Neural cell (in vitro differentiated cells): Measurements from ENCODE around the gene UBE2E1. TPM values are rescaled to one million over a fixed set of nuclear protein-coding genes. Genes with fewer than 3 reads are reported as not detected.
"Not testable (repeated sequence)": the region's sequence is repeated elsewhere in the genome, so short reads cannot be mapped to it uniquely, and the experiment has no call there.

Source experiments
- H2AFZ ChIP-seq: fragments of 200-600, 300-800 bp; sonication (generic), shearing (Covaris generic); 2 replicates; pipeline ENCODE4 v1.6.0; 2014; ENCODE audit warnings: low read depth, mild to moderate bottlenecking, antibody characterized with exemption, low read length, moderate library complexity
- H3F3A ChIP-seq: fragments of 200-600 bp; shearing (Covaris generic); 2 replicates; pipeline ENCODE4 v1.6.1; 2016; ENCODE audit warnings: mild to moderate bottlenecking, moderate library complexity, mixed read lengths, antibody characterized with exemption, low read length; ENCODE audit not compliant: insufficient read depth, poor library complexity, severe bottlenecking
- H3K27ac ChIP-seq: fragments of 200-600, 300-800 bp; sonication (generic), shearing (Covaris generic); 2 replicates; pipeline ENCODE4 v1.5.1; 2014; ENCODE audit warnings: mild to moderate bottlenecking, low read length, moderate library complexity
- H3K27me3 ChIP-seq: fragments of 300-800, 200-600 bp; sonication (generic), shearing (Covaris generic); 2 replicates; pipeline ENCODE4 v1.6.0; 2014; ENCODE audit warnings: mild to moderate bottlenecking, low read depth, low read length, moderate library complexity; ENCODE audit not compliant: insufficient read depth
- H3K36me3 ChIP-seq: fragments of 300-800, 200-600 bp; sonication (generic), shearing (Covaris generic); 2 replicates; pipeline ENCODE4 v1.5.1; 2014; ENCODE audit warnings: mild to moderate bottlenecking, antibody characterized with exemption, low read length, moderate library complexity; ENCODE audit not compliant: insufficient read depth
- H3K4me2 ChIP-seq: fragments of 300-800, 200-600 bp; sonication (generic), shearing (Covaris generic); 2 replicates; pipeline ENCODE4 v1.6.0; 2014; ENCODE audit warnings: mild to moderate bottlenecking, low read length
- H3K4me3 ChIP-seq: fragments of 300-800, 200-600 bp; sonication (generic), shearing (Covaris generic); 2 replicates; pipeline ENCODE4 v1.5.1; 2014; ENCODE audit warnings: mild to moderate bottlenecking, low read length, moderate library complexity
- H3K79me2 ChIP-seq: fragments of 200-600 bp; shearing (Covaris generic); replicated peaks from 2 replicates; pipeline ENCODE4 v1.6.0; 2014; ENCODE audit warnings: mild to moderate bottlenecking, low read length, moderate library complexity; ENCODE audit not compliant: insufficient read depth
- H3K9ac ChIP-seq: fragments of 300-800, 200-600 bp; sonication (generic), shearing (Covaris generic); 2 replicates; pipeline ENCODE4 v1.6.1; 2016; ENCODE audit warnings: mild to moderate bottlenecking, low read length, mixed read lengths
- H3K9me2 ChIP-seq: fragments of 200-600 bp; shearing (Covaris generic); 2 replicates; pipeline ENCODE4 v1.6.1; 2016; ENCODE audit warnings: mild to moderate bottlenecking, low read length, mixed read lengths; ENCODE audit not compliant: insufficient read depth
- H3K9me3 ChIP-seq: fragments of 200-600, 300-800 bp; sonication (generic), shearing (Covaris generic); 2 replicates; pipeline ENCODE4 v1.6.1; 2016; ENCODE audit warnings: mild to moderate bottlenecking, mixed run types, low read length, moderate library complexity, mixed read lengths
- H4K20me1 ChIP-seq: fragments of 200-600 bp; shearing (Covaris generic); 2 replicates; pipeline ENCODE4 v1.6.1; 2016; ENCODE audit warnings: mild to moderate bottlenecking, mixed run types; ENCODE audit not compliant: insufficient read depth
- EP300 ChIP-seq: fragments of 450-650 bp; conservative IDR thresholded peaks from 2 replicates; pipeline ENCODE4 v1.6.1; 2014; ENCODE audit warnings: antibody characterized with exemption, mild to moderate bottlenecking, moderate library complexity; ENCODE audit not compliant: poor library complexity, severe bottlenecking
- EZH2 ChIP-seq: fragments of 200-600, 300-800 bp; shearing (Covaris generic), sonication (generic); IDR thresholded peaks from 2 replicates; pipeline ENCODE4 v1.6.1; 2014; ENCODE audit warnings: antibody characterized with exemption, low read length, borderline replicate concordance, mild to moderate bottlenecking; ENCODE audit not compliant: insufficient read depth, poor library complexity, severe bottlenecking
- MXI1 ChIP-seq: fragments of 450-650 bp; conservative IDR thresholded peaks from 2 replicates; pipeline ENCODE4 v1.6.1; 2014; ENCODE audit warnings: antibody characterized with exemption, mild to moderate bottlenecking; ENCODE audit not compliant: poor library complexity, severe bottlenecking
- POLR2AphosphoS5 ChIP-seq: IDR thresholded peaks from 2 replicates; pipeline ENCODE4 v1.6.1; 2012
- RAD21 ChIP-seq: fragments of 450-650 bp; conservative IDR thresholded peaks from 2 replicates; pipeline ENCODE4 v1.6.1; 2014; ENCODE audit warnings: antibody characterized with exemption, mild to moderate bottlenecking, moderate library complexity
- SMC3 ChIP-seq: fragments of 450-650 bp; conservative IDR thresholded peaks from 2 replicates; pipeline ENCODE4 v1.6.1; 2014; ENCODE audit warnings: antibody characterized with exemption, mild to moderate bottlenecking, moderate library complexity; ENCODE audit not compliant: poor library complexity
- TAF1 ChIP-seq: IDR thresholded peaks from 2 replicates; pipeline ENCODE4 v1.6.1; 2012; ENCODE audit warnings: low read depth
- polyA plus RNA-seq: library from polyadenylated mRNA; depleted of rRNA; stranded (reverse); fragments of >200 nt; gene quantifications from 2 replicates; pipeline ENCODE4 v1.2.3, GENCODE V29; 2014
- TF ChIP-seq, protein P1 (sequence below): IDR thresholded peaks from 2 replicates; pipeline ENCODE4 v1.6.1; 2012; ENCODE audit warnings: borderline replicate concordance
- TF ChIP-seq, protein P2 (sequence below): fragments of 450-650 bp; IDR thresholded peaks from 2 replicates; pipeline ENCODE4 v1.5.1; 2014; ENCODE audit warnings: antibody characterized with exemption, mild to moderate bottlenecking, moderate library complexity; ENCODE audit not compliant: poor library complexity, severe bottlenecking

Gene UBE2E1
- polyA plus RNA-seq, 1 donor from 2014 or later: 157 TPM

DNA sequence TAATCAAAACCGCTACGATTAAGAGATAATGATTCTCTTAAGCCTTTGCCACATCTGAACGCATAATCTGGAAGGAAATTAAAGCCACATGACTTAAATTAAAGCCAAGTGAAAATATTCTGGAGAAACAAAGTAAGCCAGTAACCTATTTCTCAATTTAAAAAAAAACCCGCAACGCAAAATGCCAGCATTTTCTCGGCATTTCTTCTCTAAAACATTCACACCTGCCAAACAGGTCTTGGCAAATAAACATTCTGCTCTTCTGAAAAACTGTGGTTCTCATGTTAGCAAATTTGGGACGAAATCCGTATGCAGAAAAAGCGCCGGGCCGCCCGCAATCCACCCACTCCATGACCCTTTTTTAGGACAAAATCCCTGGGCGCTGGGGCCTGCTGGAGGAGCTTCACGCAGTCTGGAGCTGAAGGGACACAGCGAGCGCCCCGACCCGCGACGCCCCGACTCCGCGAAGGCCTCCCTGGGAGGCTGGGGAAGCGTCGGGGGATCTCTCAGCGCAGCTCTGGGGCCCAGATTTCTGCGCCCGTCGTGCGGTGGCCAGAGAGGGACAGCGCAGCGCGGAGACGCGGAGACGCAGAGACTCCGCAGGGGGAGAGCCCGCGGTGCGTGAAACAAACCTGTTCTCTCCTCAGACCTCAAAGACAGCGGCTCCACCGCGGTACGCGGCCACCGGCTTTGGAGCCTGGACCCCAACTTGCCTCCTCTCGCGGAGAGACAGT lies 110.6 kb downstream of the UBE2E1 start:
- Histone ChIP-seq H3K79me2 (peaks cover 47% of the 10 kb centered on the region), H3F3A (peaks cover 5% of the 10 kb centered on the region), H3K9me3 (no peaks in the 10 kb centered on the region), H2AFZ (peak overlapping the region; percentile 84), H3K9ac (peak overlapping the region; percentile 97), H3K4me2 (peak overlapping the region; percentile 98), H3K36me3 (peaks cover 8% of the 10 kb centered on the region), H3K9me2 (no peaks in the 10 kb centered on the region), H3K27ac (peak overlapping the region; percentile 92), H3K4me3 (peak overlapping the region; percentile 89), H4K20me1 (no peaks in the 10 kb centered on the region), H3K27me3 (no peaks in the 10 kb centered on the region)
- TF ChIP-seq MXI1 (no peak), EP300 (no peak), SMC3 (peak; percentile 46)

DNA sequence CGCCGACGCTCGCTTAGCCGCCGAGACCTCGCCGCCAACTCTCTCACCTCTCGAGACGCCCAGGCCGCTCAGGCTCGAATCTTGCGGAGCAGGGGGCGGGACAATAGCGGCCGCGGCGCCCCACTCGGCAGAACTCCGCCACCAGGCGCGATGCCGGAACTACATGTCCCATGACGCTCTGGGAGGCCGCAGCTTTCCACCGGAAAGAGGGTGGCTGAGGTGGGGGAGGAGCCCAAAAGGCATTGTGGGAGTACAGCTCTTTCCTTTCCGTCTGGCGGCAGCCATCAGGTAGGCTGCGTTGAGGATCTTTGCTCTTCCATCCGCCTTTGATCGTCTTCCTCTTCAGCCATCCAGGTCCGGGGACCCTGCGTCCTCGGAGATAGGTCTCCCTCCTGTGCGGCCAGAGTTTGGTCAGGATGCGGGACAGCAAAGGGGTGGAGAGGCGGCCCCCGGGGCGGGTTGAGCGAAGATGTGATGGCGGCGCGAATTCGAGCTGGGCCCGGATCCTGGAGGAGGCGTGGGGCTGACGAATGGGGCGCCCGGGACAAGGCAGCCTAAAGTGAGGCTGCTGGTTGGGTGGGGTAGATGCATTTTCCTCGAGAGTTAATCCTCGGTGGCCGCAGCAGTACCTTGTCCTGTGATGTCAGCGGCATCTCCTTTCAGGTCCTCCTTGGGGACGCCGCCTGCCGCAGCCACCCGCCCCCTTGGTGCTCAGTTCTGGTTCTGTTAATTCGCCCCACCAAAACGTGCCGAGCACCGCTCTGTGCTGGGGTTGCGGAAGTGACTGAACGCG lies 111.3 kb downstream of the UBE2E1 start, which contains the start of the genes NKIRAS1 and RPL15:
NKIRAS1 (minus strand) TSS at position 105 of the 793 bp plus-strand sequence. CDS start 6,086 bp downstream, outside the sequence.
RPL15 (plus strand) TSS at position 247 of the 793 bp plus-strand sequence. CDS start 728 bp downstream, outside the sequence.
- peak within 1 kb of the TSS; percentile 98 for H3K4me2 ChIP-seq
- TF ChIP-seq, protein P1, sequence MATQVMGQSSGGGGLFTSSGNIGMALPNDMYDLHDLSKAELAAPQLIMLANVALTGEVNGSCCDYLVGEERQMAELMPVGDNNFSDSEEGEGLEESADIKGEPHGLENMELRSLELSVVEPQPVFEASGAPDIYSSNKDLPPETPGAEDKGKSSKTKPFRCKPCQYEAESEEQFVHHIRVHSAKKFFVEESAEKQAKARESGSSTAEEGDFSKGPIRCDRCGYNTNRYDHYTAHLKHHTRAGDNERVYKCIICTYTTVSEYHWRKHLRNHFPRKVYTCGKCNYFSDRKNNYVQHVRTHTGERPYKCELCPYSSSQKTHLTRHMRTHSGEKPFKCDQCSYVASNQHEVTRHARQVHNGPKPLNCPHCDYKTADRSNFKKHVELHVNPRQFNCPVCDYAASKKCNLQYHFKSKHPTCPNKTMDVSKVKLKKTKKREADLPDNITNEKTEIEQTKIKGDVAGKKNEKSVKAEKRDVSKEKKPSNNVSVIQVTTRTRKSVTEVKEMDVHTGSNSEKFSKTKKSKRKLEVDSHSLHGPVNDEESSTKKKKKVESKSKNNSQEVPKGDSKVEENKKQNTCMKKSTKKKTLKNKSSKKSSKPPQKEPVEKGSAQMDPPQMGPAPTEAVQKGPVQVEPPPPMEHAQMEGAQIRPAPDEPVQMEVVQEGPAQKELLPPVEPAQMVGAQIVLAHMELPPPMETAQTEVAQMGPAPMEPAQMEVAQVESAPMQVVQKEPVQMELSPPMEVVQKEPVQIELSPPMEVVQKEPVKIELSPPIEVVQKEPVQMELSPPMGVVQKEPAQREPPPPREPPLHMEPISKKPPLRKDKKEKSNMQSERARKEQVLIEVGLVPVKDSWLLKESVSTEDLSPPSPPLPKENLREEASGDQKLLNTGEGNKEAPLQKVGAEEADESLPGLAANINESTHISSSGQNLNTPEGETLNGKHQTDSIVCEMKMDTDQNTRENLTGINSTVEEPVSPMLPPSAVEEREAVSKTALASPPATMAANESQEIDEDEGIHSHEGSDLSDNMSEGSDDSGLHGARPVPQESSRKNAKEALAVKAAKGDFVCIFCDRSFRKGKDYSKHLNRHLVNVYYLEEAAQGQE: peak; percentile 99
- TF ChIP-seq TAF1 (peak; percentile 99), EP300 (peak; percentile 61), POLR2AphosphoS5 (peak; percentile 99), RAD21 (peak; percentile 53), EZH2 (no peak), SMC3 (peak; percentile 25), MXI1 (peak; percentile 81)
- TF ChIP-seq, protein P2, sequence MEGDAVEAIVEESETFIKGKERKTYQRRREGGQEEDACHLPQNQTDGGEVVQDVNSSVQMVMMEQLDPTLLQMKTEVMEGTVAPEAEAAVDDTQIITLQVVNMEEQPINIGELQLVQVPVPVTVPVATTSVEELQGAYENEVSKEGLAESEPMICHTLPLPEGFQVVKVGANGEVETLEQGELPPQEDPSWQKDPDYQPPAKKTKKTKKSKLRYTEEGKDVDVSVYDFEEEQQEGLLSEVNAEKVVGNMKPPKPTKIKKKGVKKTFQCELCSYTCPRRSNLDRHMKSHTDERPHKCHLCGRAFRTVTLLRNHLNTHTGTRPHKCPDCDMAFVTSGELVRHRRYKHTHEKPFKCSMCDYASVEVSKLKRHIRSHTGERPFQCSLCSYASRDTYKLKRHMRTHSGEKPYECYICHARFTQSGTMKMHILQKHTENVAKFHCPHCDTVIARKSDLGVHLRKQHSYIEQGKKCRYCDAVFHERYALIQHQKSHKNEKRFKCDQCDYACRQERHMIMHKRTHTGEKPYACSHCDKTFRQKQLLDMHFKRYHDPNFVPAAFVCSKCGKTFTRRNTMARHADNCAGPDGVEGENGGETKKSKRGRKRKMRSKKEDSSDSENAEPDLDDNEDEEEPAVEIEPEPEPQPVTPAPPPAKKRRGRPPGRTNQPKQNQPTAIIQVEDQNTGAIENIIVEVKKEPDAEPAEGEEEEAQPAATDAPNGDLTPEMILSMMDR: peak; percentile 64

DNA sequence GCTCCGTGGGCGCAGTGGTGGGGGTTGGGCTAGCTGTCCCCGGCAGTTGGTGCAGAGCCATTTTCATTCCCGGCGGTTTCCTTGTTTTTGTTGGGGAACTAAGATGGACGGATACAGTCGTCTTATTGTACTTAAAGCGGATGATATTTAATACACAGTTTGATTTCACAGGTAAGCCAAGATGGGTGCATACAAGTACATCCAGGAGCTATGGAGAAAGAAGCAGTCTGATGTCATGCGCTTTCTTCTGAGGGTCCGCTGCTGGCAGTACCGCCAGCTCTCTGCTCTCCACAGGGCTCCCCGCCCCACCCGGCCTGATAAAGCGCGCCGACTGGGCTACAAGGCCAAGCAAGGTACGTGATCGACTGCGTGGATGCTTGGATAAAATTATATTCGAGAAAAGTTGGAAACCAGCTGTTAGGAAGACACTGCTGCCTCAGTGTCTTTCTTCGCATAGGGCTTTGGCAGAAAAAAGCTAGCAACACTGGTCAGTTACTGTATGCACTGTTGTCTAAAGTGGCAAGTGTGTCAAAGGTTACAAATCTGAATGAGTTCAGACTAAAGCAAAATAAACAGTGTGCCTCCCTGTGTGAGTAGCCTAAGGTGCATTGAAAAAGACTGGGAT lies 112.0 kb downstream of the UBE2E1 start:
- not testable (repeated sequence) for H3K9me3 ChIP-seq, H3K36me3 ChIP-seq, H3K27me3 ChIP-seq, H4K20me1 ChIP-seq, H3K9me2 ChIP-seq, H3F3A ChIP-seq
- H3K27ac ChIP-seq: peak overlapping the region; percentile 92
- H3K79me2 ChIP-seq: peaks cover 46% of the 10 kb centered on the region
- peak overlapping the region; percentile 89 for H3K4me3 ChIP-seq
- peak overlapping the region; percentile 69 for H2AFZ ChIP-seq
- H3K4me2 ChIP-seq: peak overlapping the region; percentile 81
- peak overlapping the region; percentile 97 for H3K9ac ChIP-seq

More for the DNA sequence above, 111.3 kb downstream of the UBE2E1 start, which contains the start of the genes NKIRAS1 and RPL15:
- peak within 1 kb of the TSS; percentile 89 for H3K4me3 ChIP-seq
- H3K36me3 ChIP-seq: peaks cover 9% of the 10 kb centered on the region
- no peaks in the 10 kb centered on the region for H3K9me3 ChIP-seq
- peak within 1 kb of the TSS; percentile 97 for H3K9ac ChIP-seq
- peaks cover 47% of the 10 kb centered on the region for H3K79me2 ChIP-seq
- no peaks in the 10 kb centered on the region for H4K20me1 ChIP-seq
- H2AFZ ChIP-seq: peak within 1 kb of the TSS; percentile 84
- no peaks in the 10 kb centered on the region for H3K9me2 ChIP-seq
- H3K27me3 ChIP-seq: no peaks in the 10 kb centered on the region
- peak within 1 kb of the TSS; percentile 92 for H3K27ac ChIP-seq
- H3F3A ChIP-seq: peaks cover 5% of the 10 kb centered on the region

DNA sequence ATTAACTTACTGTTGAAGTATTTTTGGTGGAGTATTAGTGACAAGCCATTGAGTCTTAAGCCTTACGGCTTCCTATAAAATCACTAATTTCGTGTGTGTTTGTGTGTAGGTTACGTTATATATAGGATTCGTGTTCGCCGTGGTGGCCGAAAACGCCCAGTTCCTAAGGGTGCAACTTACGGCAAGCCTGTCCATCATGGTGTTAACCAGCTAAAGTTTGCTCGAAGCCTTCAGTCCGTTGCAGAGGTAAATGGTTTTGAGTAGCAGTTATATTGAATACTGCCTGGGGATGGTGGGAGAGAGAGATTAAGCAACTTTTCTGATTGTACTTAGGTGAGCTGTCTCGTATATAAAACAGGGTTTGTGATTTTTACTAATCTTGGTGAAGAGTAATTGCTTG lies 112.6 kb downstream of the UBE2E1 start:
- not testable (repeated sequence) for H3K9me2 ChIP-seq, H4K20me1 ChIP-seq, H3K36me3 ChIP-seq, H3F3A ChIP-seq, H2AFZ ChIP-seq, H3K27me3 ChIP-seq, H3K9me3 ChIP-seq
- Histone ChIP-seq H3K4me3 (peak overlapping the region; percentile 89), H3K79me2 (peaks cover 41% of the 10 kb centered on the region), H3K9ac (peak overlapping the region; percentile 97), H3K4me2 (peak overlapping the region; percentile 81), H3K27ac (peak overlapping the region; percentile 92)
